Measurements from ENCODE around the gene SUCNR1.

DNA sequence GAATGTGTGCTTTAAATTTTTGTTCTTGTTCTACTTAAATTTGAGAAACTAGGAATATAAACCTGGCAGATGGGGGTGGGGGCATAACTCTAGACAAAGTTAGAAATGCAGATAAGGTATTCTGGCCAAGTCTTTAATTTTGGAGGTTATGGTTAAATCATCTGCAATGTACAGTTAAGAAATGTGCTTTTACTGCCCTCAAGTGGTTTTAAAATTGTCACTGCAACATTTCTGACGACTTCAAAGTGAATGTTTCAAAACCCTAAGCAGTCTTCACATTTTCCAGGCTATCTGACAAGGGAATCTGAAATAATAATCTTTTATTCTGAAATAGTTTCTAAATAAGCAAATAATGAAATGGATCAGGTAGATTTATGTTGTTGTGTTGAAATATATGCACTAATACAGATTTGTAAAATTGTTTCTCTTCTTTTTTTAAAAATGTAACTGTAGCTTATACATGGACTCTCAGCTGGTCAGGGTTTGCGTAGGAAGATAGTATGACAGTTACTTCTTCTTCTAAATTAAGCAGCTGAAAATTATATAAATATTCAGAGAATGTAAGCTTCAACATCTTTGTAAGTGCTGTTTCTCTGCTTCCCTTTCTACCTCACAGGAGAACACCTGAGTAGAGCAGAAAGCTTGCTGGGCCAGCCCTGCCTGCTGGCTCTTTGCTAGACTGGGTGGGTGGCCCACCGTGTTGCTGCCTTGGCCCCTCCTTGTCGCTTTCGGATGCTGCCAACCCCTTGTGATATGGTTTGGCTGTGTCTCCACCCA lies 45.0 kb downstream of the SUCNR1 start:
- TF ChIP-seq, protein P1, sequence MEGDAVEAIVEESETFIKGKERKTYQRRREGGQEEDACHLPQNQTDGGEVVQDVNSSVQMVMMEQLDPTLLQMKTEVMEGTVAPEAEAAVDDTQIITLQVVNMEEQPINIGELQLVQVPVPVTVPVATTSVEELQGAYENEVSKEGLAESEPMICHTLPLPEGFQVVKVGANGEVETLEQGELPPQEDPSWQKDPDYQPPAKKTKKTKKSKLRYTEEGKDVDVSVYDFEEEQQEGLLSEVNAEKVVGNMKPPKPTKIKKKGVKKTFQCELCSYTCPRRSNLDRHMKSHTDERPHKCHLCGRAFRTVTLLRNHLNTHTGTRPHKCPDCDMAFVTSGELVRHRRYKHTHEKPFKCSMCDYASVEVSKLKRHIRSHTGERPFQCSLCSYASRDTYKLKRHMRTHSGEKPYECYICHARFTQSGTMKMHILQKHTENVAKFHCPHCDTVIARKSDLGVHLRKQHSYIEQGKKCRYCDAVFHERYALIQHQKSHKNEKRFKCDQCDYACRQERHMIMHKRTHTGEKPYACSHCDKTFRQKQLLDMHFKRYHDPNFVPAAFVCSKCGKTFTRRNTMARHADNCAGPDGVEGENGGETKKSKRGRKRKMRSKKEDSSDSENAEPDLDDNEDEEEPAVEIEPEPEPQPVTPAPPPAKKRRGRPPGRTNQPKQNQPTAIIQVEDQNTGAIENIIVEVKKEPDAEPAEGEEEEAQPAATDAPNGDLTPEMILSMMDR (IDR thresholded peaks at IDR 0.05): peak in 5 of 6 experiments; percentile 42 to 73 (median 57)
- no peak for TF ChIP-seq POLR2A (IDR thresholded peaks at IDR 0.05)
